GM23248 (cell line): ENCODE measurements around the gene CLCA1.

ENCODE experiments used
- EZH2 ChIP-seq: fragments of 200-600 bp; sonication (generic); IDR thresholded peaks from 2 replicates; pipeline ENCODE4 v1.6.1; 2018; ENCODE audit warnings: antibody characterized with exemption, mild to moderate bottlenecking; ENCODE audit not compliant: insufficient read depth, poor library complexity, severe bottlenecking
- EZH2phosphoT487 ChIP-seq: fragments of 200-600 bp; sonication (generic); IDR thresholded peaks from 2 replicates; pipeline ENCODE4 v1.6.1; 2018; ENCODE audit warnings: antibody characterized with exemption, moderate library complexity, mild to moderate bottlenecking, low read depth; ENCODE audit not compliant: insufficient read depth

DNA sequence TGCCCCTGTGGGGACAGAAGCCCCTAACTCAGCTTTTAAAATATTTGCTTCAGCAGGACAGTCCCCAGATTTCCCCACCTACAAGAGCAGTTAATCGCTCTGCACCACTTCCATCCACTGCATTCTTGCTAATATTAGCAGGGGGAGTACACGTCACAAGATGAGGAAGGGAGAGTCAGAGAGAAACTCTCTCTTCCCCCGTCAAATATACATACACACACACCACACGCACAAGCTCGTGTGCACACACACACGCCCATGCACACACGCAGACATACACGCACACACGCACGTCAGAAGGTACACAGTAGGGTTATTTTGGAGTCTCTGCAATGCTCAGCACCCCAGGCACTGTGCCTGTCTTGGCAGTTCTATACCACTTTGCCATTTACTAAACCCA, 2.1 kb downstream of the CLCA1 start:
- TF ChIP-seq EZH2phosphoT487 (no peak), EZH2 (no peak)
